GM13976 (cell line): ENCODE measurements around the gene ACADSB.

Experiments
- DNase-seq: peaks from one replicate; pipeline ENCODE4 v3.0.0; 2012; ENCODE audit warnings: low spot score
- CTCF ChIP-seq: IDR thresholded peaks from 2 replicates; pipeline ENCODE4 v1.5.1; 2012; ENCODE audit warnings: borderline replicate concordance, mild to moderate bottlenecking; ENCODE audit not compliant: insufficient read depth; ENCODE audit errors: extremely low read depth, missing control alignments, control extremely low read depth
- in situ Hi-C: fragments of 300-500 bp; cut with MboI; formaldehyde crosslinking; loops from one replicate; pipeline ENCODE4 v1.12.0; 2022; ENCODE audit warnings: low sequenced_read_pairs, mixed read lengths, inconsistent platforms; ENCODE audit not compliant: unreplicated experiment

Gene ACADSB

GRCh38 chr10:123027861-123028260, 19.1 kb downstream of the ACADSB start:
- no peak for DNase-seq
- TF ChIP-seq CTCF, result no peak
- in situ Hi-C loops, result loop anchor here (10.0 kb wide), 1 partner anchor 537 kb away; no protein-coding TSS in a partner anchor

- no peak for TF ChIP-seq CTCF
- in situ Hi-C loops, result no loop called here
- no peak for DNase-seq
Measured at GRCh38 chr10:123031124-123031523, 22.3 kb downstream of the ACADSB start.

DNA sequence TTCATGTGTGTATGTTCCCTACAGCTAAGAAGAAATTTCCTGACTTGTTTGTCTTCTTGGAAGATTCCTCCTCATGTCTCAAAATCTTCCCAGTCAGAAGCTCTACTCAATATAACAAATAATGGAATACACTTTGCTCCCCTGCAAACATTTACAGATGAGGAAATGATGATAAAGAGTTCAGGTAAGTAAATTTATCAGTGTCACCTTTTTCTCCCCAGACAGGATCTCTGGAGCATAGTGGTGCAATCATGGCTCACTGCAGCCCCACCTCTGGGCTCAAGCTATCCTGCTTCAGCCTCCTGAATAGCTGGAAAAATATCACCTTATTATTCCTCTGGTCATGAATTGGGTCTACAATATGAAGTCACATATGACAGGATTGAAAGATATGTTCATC, 25.5 kb downstream of the ACADSB start:
- TF ChIP-seq CTCF, result no peak
- in situ Hi-C loops, result no loop called here
- no peak for DNase-seq

DNA sequence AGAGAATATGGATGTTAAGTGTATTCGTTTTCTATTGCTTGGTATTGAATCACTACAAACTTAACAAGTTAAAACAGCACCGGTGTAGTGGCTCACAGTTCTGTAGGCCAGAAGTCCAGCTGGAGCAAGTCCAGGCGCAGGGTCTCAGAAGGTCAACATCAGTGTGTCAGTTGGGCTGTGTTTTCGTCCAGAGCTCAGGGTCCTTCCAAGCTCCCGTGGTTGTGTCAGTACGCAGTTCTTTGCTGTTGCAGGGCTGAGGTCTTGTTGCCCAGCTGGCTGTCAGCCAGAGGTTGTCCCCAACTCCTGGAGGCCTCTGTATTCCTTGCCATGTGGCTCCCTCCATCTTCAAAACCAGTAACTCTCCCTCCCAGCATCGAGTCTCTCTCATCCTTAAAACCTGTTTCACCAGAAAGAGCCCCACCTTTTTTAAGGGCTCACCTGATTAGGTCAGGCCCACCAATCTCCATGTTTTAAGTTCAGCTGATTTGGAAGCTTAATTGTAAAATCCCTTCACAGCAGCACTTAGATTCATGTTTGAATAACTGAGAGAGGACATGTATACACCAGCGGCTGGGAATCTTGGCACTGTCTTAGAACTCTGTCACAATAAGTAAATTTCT, 26.8 kb downstream of the ACADSB start:
- in situ Hi-C loops, result no loop called here
- no peak for TF ChIP-seq CTCF
- no peak for DNase-seq

GRCh38 chr10:123038782-123039631, 30.2 kb downstream of the ACADSB start:
- no peak for TF ChIP-seq CTCF
- no peak for DNase-seq
- in situ Hi-C loops, result no loop called here

- no peak for DNase-seq
- in situ Hi-C loops, result no loop called here
- no peak for TF ChIP-seq CTCF
Measured at GRCh38 chr10:123039632-123039930, 30.8 kb downstream of the ACADSB start.
